Esophagus muscularis mucosa (tissue), 4 donors: ENCODE data around the gene PPP4R2.

ENCODE experiments used
- CTCF ChIP-seq, 3 experiments: fragments of 200-600 bp in 2 of 3; fragments of 450-650 bp in 1 of 3; sonication (generic) in 2 of 3; IDR thresholded peaks; one replicate each; pipeline ENCODE4 v1.5.1; 2017 to 2019; ENCODE audit warnings: antibody characterized with exemption in 3 of 3, mild to moderate bottlenecking in 2 of 3, moderate library complexity in 1 of 3
- EP300 ChIP-seq: sonication (generic); formaldehyde crosslinking; IDR thresholded peaks from one replicate; pipeline ENCODE4 v1.6.1; 2017; ENCODE audit warnings: antibody characterized with exemption
- POLR2A ChIP-seq: fragments of 450-650 bp; IDR thresholded peaks from one replicate; pipeline ENCODE4 v1.6.1; 2017; ENCODE audit warnings: antibody characterized with exemption, moderate library complexity, mild to moderate bottlenecking, low read depth
- POLR2AphosphoS5 ChIP-seq, 2 donors: sonication (generic); formaldehyde crosslinking; IDR thresholded peaks; one replicate each; pipeline ENCODE4 v1.6.1; 2017; ENCODE audit warnings: antibody characterized with exemption in 2 of 2

GRCh38 chr3:73094129-73094528 lies 97.5 kb downstream of the PPP4R2 start:
- TF ChIP-seq CTCF (IDR thresholded peaks at IDR 0.05), result no peak
- no peak for TF ChIP-seq POLR2A
- no peak for TF ChIP-seq POLR2AphosphoS5 (IDR thresholded peaks at IDR 0.05)
- no peak for TF ChIP-seq EP300
